Parathyroid adenoma (tissue), 2 donors: ENCODE results near the gene CCNL2.

Experiments
- H2AFZ ChIP-seq: fragments of 300-600 bp; sonication (generic); one replicate; pipeline ENCODE4 v1.7.0; 2017; ENCODE audit warnings: antibody characterized with exemption, mild to moderate bottlenecking
- H3K27ac ChIP-seq: fragments of 300-600 bp; sonication (generic); one replicate; pipeline ENCODE4 v1.7.0; 2017
- H3K27me3 ChIP-seq: fragments of 300-600 bp; sonication (generic); one replicate; pipeline ENCODE4 v1.7.0; 2017; ENCODE audit warnings: low read length; ENCODE audit not compliant: control insufficient read depth, insufficient read depth
- H3K36me3 ChIP-seq: fragments of 300-600 bp; sonication (generic); one replicate; pipeline ENCODE4 v1.7.0; 2017; ENCODE audit warnings: low read length; ENCODE audit not compliant: control insufficient read depth, insufficient read depth
- H3K4me1 ChIP-seq: fragments of 300-600 bp; sonication (generic); one replicate; pipeline ENCODE4 v1.7.0; 2017; ENCODE audit warnings: control low read depth
- H3K4me2 ChIP-seq: fragments of 300-600 bp; sonication (generic); one replicate; pipeline ENCODE4 v1.7.0; 2017; ENCODE audit warnings: low read length
- H3K4me3 ChIP-seq: fragments of 300-600 bp; sonication (generic); one replicate; pipeline ENCODE4 v1.7.0; 2017; ENCODE audit warnings: low read depth, low read length
- H3K79me2 ChIP-seq: fragments of 300-600 bp; sonication (generic); one replicate; pipeline ENCODE4 v1.7.0; 2017; ENCODE audit warnings: control low read depth
- H3K9ac ChIP-seq: fragments of 300-600 bp; sonication (generic); one replicate; pipeline ENCODE4 v1.7.0; 2017; ENCODE audit warnings: mild to moderate bottlenecking
- H3K9me3 ChIP-seq: fragments of 300-600 bp; sonication (generic); one replicate; pipeline ENCODE4 v1.7.0; 2017; ENCODE audit warnings: low read length; ENCODE audit not compliant: control insufficient read depth
- TF ChIP-seq, protein P1 (sequence below): fragments of 300-600 bp; sonication (generic); IDR thresholded peaks from one replicate; pipeline ENCODE4 v1.7.0; 2017; ENCODE audit warnings: antibody characterized with exemption, mild to moderate bottlenecking
- donor health status: primary hyperparathyroidism.

Gene CCNL2

GRCh38 chr1:1340185-1340584 is 59.0 kb downstream of the CCNL2 start:
- no peak overlapping the region for H3K9ac ChIP-seq
- no peaks in the 10 kb centered on the region for H3K27me3 ChIP-seq
- TF ChIP-seq, protein P1, sequence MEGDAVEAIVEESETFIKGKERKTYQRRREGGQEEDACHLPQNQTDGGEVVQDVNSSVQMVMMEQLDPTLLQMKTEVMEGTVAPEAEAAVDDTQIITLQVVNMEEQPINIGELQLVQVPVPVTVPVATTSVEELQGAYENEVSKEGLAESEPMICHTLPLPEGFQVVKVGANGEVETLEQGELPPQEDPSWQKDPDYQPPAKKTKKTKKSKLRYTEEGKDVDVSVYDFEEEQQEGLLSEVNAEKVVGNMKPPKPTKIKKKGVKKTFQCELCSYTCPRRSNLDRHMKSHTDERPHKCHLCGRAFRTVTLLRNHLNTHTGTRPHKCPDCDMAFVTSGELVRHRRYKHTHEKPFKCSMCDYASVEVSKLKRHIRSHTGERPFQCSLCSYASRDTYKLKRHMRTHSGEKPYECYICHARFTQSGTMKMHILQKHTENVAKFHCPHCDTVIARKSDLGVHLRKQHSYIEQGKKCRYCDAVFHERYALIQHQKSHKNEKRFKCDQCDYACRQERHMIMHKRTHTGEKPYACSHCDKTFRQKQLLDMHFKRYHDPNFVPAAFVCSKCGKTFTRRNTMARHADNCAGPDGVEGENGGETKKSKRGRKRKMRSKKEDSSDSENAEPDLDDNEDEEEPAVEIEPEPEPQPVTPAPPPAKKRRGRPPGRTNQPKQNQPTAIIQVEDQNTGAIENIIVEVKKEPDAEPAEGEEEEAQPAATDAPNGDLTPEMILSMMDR: no peak
- peaks cover 5% of the 10 kb centered on the region for H3K79me2 ChIP-seq
- no peak overlapping the region for H3K4me2 ChIP-seq
- no peaks in the 10 kb centered on the region for H3K4me1 ChIP-seq
- H3K27ac ChIP-seq: no peak overlapping the region
- no peaks in the 10 kb centered on the region for H3K36me3 ChIP-seq
- no peak overlapping the region for H3K4me3 ChIP-seq
- H2AFZ ChIP-seq: no peak overlapping the region
- no peaks in the 10 kb centered on the region for H3K9me3 ChIP-seq

GRCh38 chr1:1338278-1338677 is 60.9 kb downstream of the CCNL2 start:
- no peaks in the 10 kb centered on the region for H3K36me3 ChIP-seq
- no peak overlapping the region for H3K27ac ChIP-seq

GRCh38 chr1:1337793-1338147 is 61.4 kb downstream of the CCNL2 start:
- Histone ChIP-seq H3K9ac (no peak overlapping the region), H3K27me3 (no peaks in the 10 kb centered on the region), H3K9me3 (no peaks in the 10 kb centered on the region), H3K27ac (no peak overlapping the region), H3K36me3 (no peaks in the 10 kb centered on the region), H3K4me1 (no peaks in the 10 kb centered on the region), H3K4me2 (no peak overlapping the region), H2AFZ (no peak overlapping the region), H3K4me3 (no peak overlapping the region), H3K79me2 (no peaks in the 10 kb centered on the region)
- TF ChIP-seq, protein P1: no peak

More at GRCh38 chr1:1338278-1338677, 60.9 kb downstream of the CCNL2 start:
- Histone ChIP-seq H2AFZ (no peak overlapping the region), H3K9ac (no peak overlapping the region), H3K4me1 (no peaks in the 10 kb centered on the region), H3K79me2 (peaks cover under 1% of the 10 kb centered on the region), H3K27me3 (no peaks in the 10 kb centered on the region), H3K9me3 (no peaks in the 10 kb centered on the region), H3K4me2 (no peak overlapping the region), H3K4me3 (no peak overlapping the region)
- TF ChIP-seq, protein P1: no peak

DNA sequence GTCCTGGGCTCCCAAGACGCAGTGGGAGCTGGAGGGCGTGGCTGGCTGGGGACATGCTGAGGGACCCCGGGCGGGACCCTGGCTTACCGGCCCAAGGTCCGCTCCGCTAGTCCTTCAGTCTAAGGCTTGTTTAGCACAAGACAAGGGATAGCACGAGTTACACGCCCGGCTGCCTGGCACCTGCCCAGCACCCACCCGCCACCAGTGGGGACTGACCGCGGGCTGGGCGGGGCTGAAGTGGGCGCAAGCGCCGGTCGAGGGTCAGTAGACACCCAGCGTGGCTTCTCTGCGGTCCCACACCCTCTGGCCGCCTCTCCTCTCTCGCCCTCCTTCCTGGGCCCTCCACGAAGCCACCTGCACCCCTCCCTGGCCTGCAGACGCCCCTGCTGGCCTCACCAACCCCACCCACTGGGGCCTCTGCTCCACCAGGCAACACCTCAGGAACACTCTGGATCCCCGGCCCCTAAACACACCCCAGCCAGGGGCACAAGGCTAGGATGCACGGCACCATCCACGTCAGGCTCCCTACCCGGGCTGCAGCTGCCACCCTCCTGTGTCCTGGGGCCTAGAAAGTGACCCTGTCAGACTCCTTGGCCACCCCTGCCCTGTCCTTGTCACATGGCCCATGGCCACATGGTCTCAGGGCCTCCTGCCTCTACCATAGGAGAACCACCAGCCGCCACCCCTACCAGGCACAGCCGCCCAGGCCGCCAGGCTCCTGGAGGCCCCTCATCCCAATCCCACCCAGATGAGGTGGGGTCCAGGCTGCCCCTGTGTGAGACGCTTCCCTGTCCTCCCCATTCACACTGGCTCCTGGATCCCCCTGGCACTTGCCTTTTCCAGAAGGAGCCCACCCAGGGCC is 62.0 kb downstream of the CCNL2 start:
- H3K79me2 ChIP-seq: no peaks in the 10 kb centered on the region
- H3K4me2 ChIP-seq: no peak overlapping the region
- no peaks in the 10 kb centered on the region for H3K4me1 ChIP-seq
- H3K9me3 ChIP-seq: no peaks in the 10 kb centered on the region
- H3K27ac ChIP-seq: no peak overlapping the region
- H3K4me3 ChIP-seq: no peak overlapping the region
- H3K36me3 ChIP-seq: no peaks in the 10 kb centered on the region
- TF ChIP-seq, protein P1: no peak
- no peak overlapping the region for H2AFZ ChIP-seq
- H3K9ac ChIP-seq: no peak overlapping the region
- no peaks in the 10 kb centered on the region for H3K27me3 ChIP-seq

GRCh38 chr1:1336446-1336845 is 62.7 kb downstream of the CCNL2 start:
- H2AFZ ChIP-seq: no peak overlapping the region
- H3K27me3 ChIP-seq: no peaks in the 10 kb centered on the region
- H3K36me3 ChIP-seq: no peaks in the 10 kb centered on the region
- H3K27ac ChIP-seq: no peak overlapping the region
- no peaks in the 10 kb centered on the region for H3K79me2 ChIP-seq
- no peaks in the 10 kb centered on the region for H3K9me3 ChIP-seq
- H3K4me2 ChIP-seq: no peak overlapping the region
- H3K4me1 ChIP-seq: no peaks in the 10 kb centered on the region
- no peak overlapping the region for H3K4me3 ChIP-seq
- TF ChIP-seq, protein P1: no peak
- no peak overlapping the region for H3K9ac ChIP-seq
